Stomach smooth muscle (tissue), 2 donors: ENCODE measurements around the gene DUSP10.
A peak's percentile ranks its signal among the peaks of the same experiment; 100 is the strongest.

ENCODE experiments used
- H3K27ac ChIP-seq: one replicate; pipeline ENCODE4 v1.7.0; 2013; ENCODE audit warnings: mild to moderate bottlenecking, low read length, inconsistent platforms
- H3K27me3 ChIP-seq, 2 donors: one replicate each; pipeline ENCODE4 v1.7.0; 2013; ENCODE audit warnings: low read length in 2 of 2; ENCODE audit not compliant: insufficient read depth in 2 of 2, control insufficient read depth in 1 of 2
- H3K36me3 ChIP-seq, 2 donors: one replicate each; pipeline ENCODE4 v1.7.0; 2013; ENCODE audit warnings: low read length in 2 of 2; ENCODE audit not compliant: control insufficient read depth in 2 of 2, insufficient read depth in 2 of 2
- H3K4me1 ChIP-seq: one replicate; pipeline ENCODE4 v1.7.0; 2013; ENCODE audit warnings: low read length; ENCODE audit not compliant: control insufficient read depth, insufficient read depth
- H3K4me3 ChIP-seq, 2 donors: one replicate each; pipeline ENCODE4 v1.7.0; 2013; ENCODE audit warnings: low read length in 2 of 2
- H3K9ac ChIP-seq, 2 donors: one replicate each; pipeline ENCODE4 v1.7.0; 2013; ENCODE audit warnings: low read length in 2 of 2, mild to moderate bottlenecking in 1 of 2
- H3K9me3 ChIP-seq, 2 donors: one replicate each; pipeline ENCODE4 v1.7.0; 2013; ENCODE audit warnings: low read length in 2 of 2; ENCODE audit not compliant: control insufficient read depth in 2 of 2
- donor health status: healthy.
- donor health status: Pancreatic carcinoma.

DUSP10 gene

DNA sequence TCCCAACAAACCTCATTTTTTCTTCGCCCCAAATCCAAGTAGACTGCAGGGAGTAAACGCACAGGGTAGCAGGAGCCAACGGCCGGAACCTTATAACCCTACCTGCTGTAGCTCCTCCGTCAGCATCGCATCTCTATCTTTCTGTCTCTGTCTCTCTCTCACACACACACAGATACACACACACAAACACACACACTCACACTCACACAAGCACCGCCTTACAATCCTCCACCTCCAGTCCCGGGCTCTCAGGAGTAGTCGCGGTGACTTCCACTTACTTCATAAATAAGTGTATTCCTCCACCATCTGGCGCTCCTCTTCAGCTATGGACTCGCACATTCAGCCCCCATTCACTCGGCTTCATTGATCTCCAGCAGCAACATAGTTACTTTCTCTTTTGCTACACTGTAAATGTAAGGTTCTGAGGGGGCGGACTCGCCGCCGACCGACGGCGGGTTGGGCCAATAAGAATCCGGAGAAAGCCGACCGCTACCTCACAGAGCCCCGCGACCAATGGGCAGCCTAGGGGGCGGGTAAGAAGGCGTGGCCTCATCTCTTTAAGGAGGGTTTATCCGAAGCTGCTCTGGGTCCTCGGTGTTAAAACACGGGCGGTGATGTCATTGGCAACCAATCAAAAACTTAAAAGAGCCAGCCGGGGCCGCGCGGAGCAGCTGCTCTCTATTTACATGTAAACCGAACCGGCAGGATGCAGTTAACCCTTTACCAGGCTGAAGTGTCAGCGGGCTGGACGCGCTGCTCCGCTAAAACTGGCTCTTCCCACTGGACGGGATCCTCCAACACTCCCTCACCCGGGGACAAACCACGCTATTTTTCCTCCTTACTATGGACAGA lies at the start of gene DUSP10:
Gene DUSP10 (minus strand): TSS at position 387 of the 852 bp plus-strand sequence. CDS start 2,345 bp downstream, outside the sequence.
- peak within 1 kb of the TSS; percentile 92 to 99 for H3K4me3 ChIP-seq
- H3K9ac ChIP-seq, result peak within 1 kb of the TSS; percentile 93 to 97
- H3K27me3 ChIP-seq, result no peaks in the 10 kb centered on the region
- no peaks in the 10 kb centered on the region for H3K9me3 ChIP-seq
- H3K27ac ChIP-seq, result peak within 1 kb of the TSS; percentile 98
- peaks cover 6 to 13% of the 10 kb centered on the region in 2 donors for H3K36me3 ChIP-seq
- H3K4me1 ChIP-seq, result peaks cover 35% of the 10 kb centered on the region

GRCh38 chr1:221788466-221788865 lies 46.6 kb upstream of the DUSP10 start:
- no peak overlapping the region for H3K4me3 ChIP-seq
- no peak overlapping the region for H3K27ac ChIP-seq
- H3K4me1 ChIP-seq, result no peaks in the 10 kb centered on the region
- H3K9me3 ChIP-seq, result no peaks in the 10 kb centered on the region
- no peak overlapping the region for H3K9ac ChIP-seq
- no peaks in the 10 kb centered on the region for H3K36me3 ChIP-seq
- no peaks in the 10 kb centered on the region for H3K27me3 ChIP-seq

DNA sequence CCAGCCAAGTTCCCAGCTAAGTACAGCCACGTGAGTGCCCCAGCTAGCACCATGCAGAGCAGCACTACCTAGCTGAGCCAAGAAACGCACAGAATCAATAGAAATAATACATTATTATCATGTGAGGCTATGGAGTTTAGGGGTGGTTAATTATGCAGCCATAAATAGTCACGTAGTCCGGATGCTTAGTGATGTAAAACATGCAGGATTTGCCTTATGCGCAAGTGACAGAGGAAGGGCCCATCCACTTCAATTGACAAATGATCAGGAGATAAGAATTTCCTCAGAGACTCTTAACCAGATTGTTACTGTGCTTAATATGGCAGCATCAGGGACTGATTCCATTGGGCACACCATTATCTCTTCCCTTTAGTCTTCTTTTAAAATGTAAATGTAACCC lies 44.8 kb upstream of the DUSP10 start:
- H3K36me3 ChIP-seq, result no peaks in the 10 kb centered on the region
- H3K27ac ChIP-seq, result no peak overlapping the region
- no peak overlapping the region for H3K9ac ChIP-seq
- H3K4me1 ChIP-seq, result no peaks in the 10 kb centered on the region
- H3K27me3 ChIP-seq, result no peaks in the 10 kb centered on the region
- no peak overlapping the region for H3K4me3 ChIP-seq
- no peaks in the 10 kb centered on the region for H3K9me3 ChIP-seq

DNA sequence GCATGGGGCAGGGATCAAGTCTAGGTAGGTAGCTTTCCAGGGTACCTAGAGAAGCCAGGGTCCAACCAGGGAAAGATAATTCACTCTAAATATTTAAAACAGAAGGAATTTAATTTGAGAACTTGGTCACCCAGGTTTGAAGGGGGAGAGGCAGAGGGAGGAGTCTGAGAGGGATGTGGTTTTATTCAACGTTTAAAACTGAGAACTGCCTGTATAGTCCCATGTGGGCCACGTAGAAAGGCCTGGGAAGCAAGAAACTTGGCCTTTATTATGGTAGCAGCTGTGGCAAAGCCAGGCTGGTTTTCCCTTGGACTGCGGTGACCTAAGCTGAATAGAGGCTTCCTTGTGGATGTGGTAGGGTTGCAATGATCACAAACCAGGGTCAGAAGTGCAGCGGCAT lies 42.0 kb upstream of the DUSP10 start:
- no peaks in the 10 kb centered on the region for H3K9me3 ChIP-seq
- H3K27ac ChIP-seq, result no peak overlapping the region
- H3K9ac ChIP-seq, result no peak overlapping the region
- H3K4me3 ChIP-seq, result no peak overlapping the region
- no peaks in the 10 kb centered on the region for H3K4me1 ChIP-seq
- H3K36me3 ChIP-seq, result no peaks in the 10 kb centered on the region
- no peaks in the 10 kb centered on the region for H3K27me3 ChIP-seq

- H3K4me1 ChIP-seq, result no peaks in the 10 kb centered on the region
- H3K9ac ChIP-seq, result no peak overlapping the region
- no peaks in the 10 kb centered on the region for H3K36me3 ChIP-seq
- H3K4me3 ChIP-seq, result no peak overlapping the region
- H3K27me3 ChIP-seq, result no peaks in the 10 kb centered on the region
- H3K27ac ChIP-seq, result no peak overlapping the region
- H3K9me3 ChIP-seq, result no peaks in the 10 kb centered on the region
Observed at GRCh38 chr1:221783437-221783836, 41.5 kb upstream of the DUSP10 start.

DNA sequence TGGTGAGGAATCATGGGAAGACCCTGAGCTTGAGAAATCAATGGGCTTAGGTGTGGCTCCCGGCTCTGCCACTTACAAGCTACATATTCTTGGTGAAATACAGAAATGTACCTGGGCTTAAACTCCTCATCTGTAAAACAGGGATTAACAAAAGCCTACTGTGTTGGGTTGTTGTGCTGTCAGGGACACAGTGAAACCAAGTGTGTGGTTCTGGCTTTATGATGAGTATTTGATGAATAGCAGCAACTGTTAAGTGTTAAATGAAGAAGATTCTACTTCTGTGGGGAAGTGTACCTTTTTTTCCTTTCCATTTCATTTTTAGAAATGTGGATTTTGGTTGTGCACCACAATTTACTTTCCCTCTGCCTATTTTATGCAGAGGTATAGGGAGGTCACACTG lies 41.1 kb upstream of the DUSP10 start:
- H3K4me3 ChIP-seq, result no peak overlapping the region
- H3K27ac ChIP-seq, result no peak overlapping the region
- no peaks in the 10 kb centered on the region for H3K4me1 ChIP-seq
- no peaks in the 10 kb centered on the region for H3K27me3 ChIP-seq
- no peaks in the 10 kb centered on the region for H3K36me3 ChIP-seq
- H3K9me3 ChIP-seq, result no peaks in the 10 kb centered on the region
- no peak overlapping the region for H3K9ac ChIP-seq

DNA sequence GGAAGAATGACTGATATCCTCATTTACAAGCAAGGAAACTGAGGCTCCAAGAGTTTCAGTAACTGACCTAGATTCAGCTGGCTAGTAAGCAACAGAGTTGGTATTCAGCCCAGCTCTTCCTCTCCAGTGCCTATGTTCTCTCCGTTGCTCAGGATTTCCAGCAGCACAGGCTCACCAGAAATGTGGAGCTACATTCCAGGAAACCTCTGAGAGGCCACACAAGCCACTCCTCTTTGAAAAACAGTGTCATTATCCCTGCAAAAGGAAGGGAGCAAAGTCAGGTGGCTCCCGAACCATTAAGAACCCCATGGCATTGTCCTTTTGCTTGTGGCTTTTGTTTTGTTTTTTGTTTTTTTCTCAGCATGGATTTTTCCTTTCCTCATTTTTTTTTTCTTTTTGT lies 40.6 kb upstream of the DUSP10 start:
- no peak overlapping the region for H3K9ac ChIP-seq
- H3K27me3 ChIP-seq, result no peaks in the 10 kb centered on the region
- no peaks in the 10 kb centered on the region for H3K36me3 ChIP-seq
- H3K4me1 ChIP-seq, result no peaks in the 10 kb centered on the region
- H3K27ac ChIP-seq, result no peak overlapping the region
- H3K4me3 ChIP-seq, result no peak overlapping the region
- no peaks in the 10 kb centered on the region for H3K9me3 ChIP-seq

DNA sequence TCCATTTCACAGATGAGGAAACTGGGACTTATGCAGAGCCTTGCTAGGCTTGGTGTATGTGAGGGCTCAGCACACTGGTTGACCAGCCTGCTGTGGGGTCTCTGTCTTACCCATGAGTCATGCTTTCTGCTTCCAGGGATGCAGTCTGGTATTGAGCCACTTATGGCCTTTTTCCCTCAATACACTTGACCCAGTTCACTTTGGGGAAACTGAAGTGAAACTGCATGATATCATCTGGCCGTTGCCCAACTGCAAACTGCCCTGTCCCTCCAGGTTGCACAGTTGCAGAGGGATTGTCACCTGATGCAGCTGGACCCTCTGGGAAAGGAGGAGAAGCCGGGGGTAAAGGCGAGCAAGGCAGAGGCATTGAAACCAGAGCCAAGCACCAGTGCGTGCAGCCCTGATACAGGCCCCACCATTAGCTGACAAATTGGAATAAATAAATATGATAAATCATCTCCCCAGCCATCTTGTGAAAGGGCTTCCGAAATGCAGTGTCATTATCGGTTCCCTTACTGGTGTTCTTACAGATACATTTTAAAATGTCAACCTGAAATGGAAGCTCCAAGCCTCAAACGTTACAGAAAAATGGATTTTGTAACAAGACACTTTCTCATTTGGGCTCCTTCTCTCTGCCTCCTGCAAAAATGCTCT lies 39.3 kb upstream of the DUSP10 start:
- H3K4me1 ChIP-seq, result no peaks in the 10 kb centered on the region
- no peaks in the 10 kb centered on the region for H3K27me3 ChIP-seq
- no peaks in the 10 kb centered on the region for H3K9me3 ChIP-seq
- no peaks in the 10 kb centered on the region for H3K36me3 ChIP-seq
- H3K27ac ChIP-seq, result no peak overlapping the region
- no peak overlapping the region for H3K9ac ChIP-seq
- no peak overlapping the region for H3K4me3 ChIP-seq

- Histone ChIP-seq H3K27ac (no peak overlapping the region), H3K9me3 (no peaks in the 10 kb centered on the region), H3K36me3 (no peaks in the 10 kb centered on the region), H3K4me3 (no peak overlapping the region), H3K4me1 (no peaks in the 10 kb centered on the region), H3K27me3 (no peaks in the 10 kb centered on the region), H3K9ac (no peak overlapping the region)
Observed at GRCh38 chr1:221780175-221780574, 38.3 kb upstream of the DUSP10 start.

DNA sequence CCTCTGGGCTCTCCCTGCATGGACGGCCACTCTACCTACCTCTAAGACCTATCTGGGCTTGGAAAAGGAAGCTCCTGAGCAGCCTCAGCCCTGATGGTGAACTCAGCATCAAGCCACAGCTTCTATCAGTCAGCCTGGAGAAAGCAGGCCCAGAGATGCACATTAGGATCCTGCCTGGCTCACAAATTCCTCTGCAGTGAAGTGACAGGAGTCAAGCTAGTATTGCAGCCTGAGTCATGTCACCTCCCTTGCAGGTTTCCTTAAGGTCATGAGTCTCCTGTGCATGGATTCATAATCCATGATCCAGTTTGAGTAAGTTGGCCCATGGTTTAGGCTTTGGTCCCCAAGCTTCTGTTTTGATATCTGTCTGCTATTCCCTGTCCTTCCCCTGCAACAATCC lies 37.9 kb upstream of the DUSP10 start:
- Histone ChIP-seq H3K4me3 (no peak overlapping the region), H3K9me3 (no peaks in the 10 kb centered on the region), H3K9ac (no peak overlapping the region), H3K36me3 (no peaks in the 10 kb centered on the region), H3K4me1 (no peaks in the 10 kb centered on the region), H3K27me3 (no peaks in the 10 kb centered on the region), H3K27ac (no peak overlapping the region)
